LNCAP (cell line): ENCODE measurements around the gene ECI1.

ENCODE experiments used
- TF ChIP-seq, protein P1 (sequence below): fragments of 450-650 bp; IDR thresholded peaks from 2 replicates; pipeline ENCODE4 v1.5.1; 2017; ENCODE audit warnings: mild to moderate bottlenecking

The ECI1 gene

GRCh38 chr16:2270588-2271470 is 19.4 kb upstream of the ECI1 start:
- TF ChIP-seq, protein P1, sequence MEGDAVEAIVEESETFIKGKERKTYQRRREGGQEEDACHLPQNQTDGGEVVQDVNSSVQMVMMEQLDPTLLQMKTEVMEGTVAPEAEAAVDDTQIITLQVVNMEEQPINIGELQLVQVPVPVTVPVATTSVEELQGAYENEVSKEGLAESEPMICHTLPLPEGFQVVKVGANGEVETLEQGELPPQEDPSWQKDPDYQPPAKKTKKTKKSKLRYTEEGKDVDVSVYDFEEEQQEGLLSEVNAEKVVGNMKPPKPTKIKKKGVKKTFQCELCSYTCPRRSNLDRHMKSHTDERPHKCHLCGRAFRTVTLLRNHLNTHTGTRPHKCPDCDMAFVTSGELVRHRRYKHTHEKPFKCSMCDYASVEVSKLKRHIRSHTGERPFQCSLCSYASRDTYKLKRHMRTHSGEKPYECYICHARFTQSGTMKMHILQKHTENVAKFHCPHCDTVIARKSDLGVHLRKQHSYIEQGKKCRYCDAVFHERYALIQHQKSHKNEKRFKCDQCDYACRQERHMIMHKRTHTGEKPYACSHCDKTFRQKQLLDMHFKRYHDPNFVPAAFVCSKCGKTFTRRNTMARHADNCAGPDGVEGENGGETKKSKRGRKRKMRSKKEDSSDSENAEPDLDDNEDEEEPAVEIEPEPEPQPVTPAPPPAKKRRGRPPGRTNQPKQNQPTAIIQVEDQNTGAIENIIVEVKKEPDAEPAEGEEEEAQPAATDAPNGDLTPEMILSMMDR: no peak

GRCh38 chr16:2270070-2270462 is 18.7 kb upstream of the ECI1 start:
- TF ChIP-seq, protein P1: no peak

GRCh38 chr16:2267913-2268666 is 16.7 kb upstream of the ECI1 start, which contains the start of gene RNPS1:
RNPS1 (minus strand) TSS chr16:2268126; CDS start chr16:2264643, 3,483 bp downstream.
- TF ChIP-seq, protein P1: no peak

DNA sequence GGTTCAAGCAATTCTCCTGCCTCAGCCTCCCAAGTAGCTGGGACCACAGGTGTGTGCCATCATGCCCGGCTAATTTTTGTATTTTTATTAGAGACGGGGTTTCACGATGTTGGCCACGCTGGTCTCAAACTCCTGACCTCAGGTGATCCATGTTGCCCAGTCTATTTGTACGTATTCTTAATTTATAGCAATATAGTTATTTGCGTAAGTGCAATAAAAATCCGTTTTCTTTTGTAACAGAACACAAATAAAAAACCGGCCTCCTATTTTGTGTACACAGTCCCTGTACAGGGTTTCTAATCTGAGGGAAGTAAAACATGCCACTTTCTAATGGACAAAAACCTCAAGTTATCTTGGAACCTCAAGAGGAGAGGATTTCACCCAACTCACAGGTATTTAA is 8.9 kb upstream of the ECI1 start:
- TF ChIP-seq, protein P1: no peak

GRCh38 chr16:2257726-2258125 is 6.3 kb upstream of the ECI1 start:
- TF ChIP-seq, protein P1: no peak

- TF ChIP-seq, protein P1: no peak
These were observed 5.2 kb upstream of the ECI1 start for GRCh38 chr16:2256531-2257140.

DNA sequence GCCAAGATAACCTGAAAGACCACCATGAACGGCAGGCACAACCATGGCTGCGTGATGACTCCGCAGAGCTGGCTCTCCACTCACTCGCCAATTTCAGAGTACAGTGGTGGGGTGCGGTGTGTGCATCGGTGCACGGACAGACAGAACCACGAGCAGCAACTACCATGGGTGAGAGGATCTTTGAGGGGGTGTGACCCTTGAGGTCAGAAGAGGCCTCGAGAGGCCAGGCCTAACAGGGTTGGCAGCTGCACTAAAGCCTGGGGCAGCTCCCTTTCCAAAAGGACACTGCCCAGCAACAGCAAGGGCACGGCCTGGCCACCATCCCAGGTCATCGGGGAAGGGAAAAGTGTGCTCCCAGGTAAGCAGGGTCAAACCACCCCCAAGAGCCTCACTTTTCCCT is 1.9 kb upstream of the ECI1 start:
- TF ChIP-seq, protein P1: no peak
